Left ventricle myocardium superior (tissue), 1 donor: ENCODE data around the gene ANTKMT. TPM values are rescaled to one million over a fixed set of nuclear protein-coding genes. Genes with fewer than 3 reads are reported as not detected.
"Not testable (repeated sequence)": the region's sequence is repeated elsewhere in the genome, so short reads cannot be mapped to it uniquely, and the experiment has no call there.

Experiments
- ATAC-seq: fragments of 200-7000 bp; cut with Tn5 transposase; one replicate; pipeline ENCODE4 v1.9.1; 2020; ENCODE audit warnings: mild to moderate bottlenecking, moderate library complexity
- DNase-seq: peaks from one replicate; pipeline ENCODE4 v3.0.0-alpha.2; 2020
- intact Hi-C: fragments of 100-400 bp; cut with micrococcal nuclease; formaldehyde crosslinking; loops from one replicate; pipeline ENCODE4 v1.11.0; 2022
- total RNA-seq: library from RNA; stranded (reverse); fragmentation: NEBNext Ultra II Directional; extraction: Animal tissue kit (Norgen Biotek cat#: 25700); gene quantifications from one replicate; pipeline ENCODE4 v1.2.1, GENCODE V29; 2021
- donor health status: DM: no; HTN: yes; CAD: no; lungs with severe emphysema.

Gene ANTKMT
- total RNA-seq, 1 donor from 2014 or later: 31.2 TPM

DNA sequence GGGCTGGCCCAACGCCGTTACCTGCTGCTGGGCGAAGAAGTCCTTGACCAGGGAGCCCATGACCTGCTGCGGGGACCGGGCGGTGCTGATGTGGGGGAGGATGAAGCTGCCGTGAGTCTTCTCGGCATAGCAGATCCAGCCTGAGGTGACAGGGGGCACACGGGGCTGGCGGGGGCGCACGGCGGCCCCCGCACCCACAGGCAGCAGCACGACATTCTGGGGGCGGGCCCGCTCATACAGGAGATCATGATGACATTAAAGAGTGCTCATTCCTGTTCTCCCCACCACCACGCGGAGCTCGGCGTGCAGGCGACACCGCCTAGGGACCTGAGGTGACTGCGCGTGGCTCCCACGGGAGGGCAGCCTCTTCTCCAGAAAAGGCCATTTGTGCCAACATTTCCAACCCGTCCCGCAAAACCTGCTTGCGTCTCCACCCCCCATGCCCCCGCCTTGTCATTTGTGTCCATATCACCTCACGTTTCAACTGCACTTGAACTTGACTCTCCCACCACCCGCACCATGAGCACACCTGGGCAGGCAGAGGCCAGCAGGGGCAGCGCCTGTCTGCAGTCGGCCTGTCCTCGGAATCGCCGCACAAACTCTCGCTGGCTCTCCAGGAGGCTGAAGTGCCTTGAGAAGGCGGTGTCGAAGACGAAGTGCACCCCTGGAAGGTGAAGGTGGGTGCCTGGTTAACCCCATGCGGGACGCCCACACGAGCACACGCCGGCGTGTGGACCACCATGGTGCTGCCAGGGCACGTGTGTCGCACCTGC is 13.4 kb downstream of the ANTKMT start:
- no peak for DNase-seq
- intact Hi-C loops: no loop called here
- ATAC-seq: no peak

DNA sequence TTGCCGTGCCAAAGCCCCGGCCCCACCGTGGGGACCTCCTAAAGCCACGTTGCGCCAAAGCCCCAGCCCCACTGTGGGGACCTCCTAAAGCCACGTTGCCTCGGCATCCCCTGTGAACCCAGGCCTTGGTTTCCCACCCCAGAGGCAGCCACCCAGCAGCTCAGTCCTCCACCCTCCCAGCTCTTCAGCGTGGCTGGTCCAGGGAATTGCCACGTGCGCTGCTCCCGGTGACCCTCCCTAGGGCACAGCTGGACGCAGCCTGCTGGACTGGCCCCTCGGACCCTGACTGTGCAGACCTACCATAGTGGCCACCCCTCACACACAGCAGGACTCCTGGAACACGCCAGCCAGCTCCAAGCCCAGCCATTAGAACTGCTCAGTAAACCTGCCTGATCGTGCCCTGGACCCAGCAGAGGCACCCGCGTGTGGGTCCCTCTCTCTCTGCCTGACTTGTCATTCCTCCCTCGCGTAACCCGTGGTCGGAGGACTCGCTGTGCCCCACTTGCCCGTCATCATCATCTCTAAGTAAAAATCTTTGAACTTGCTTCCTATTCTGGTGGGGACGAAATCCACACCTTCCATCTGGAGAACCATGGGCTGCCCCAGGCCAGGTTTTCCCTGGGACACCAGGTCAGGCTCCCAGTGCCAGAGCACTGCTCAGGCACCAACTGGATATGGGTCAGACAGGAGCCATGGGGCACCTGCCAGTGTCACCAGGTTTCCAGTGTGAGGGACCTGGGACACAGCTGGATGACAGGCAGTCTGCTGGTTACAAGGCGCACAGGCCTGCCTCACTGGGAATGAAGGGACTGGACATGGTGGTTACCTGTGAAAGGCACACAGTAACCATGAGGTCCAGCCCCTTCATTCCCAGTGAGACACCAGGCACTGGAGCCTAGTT is 14.3 kb downstream of the ANTKMT start:
- intact Hi-C loops: no loop called here
- ATAC-seq (no peak), DNase-seq (no peak)

DNA sequence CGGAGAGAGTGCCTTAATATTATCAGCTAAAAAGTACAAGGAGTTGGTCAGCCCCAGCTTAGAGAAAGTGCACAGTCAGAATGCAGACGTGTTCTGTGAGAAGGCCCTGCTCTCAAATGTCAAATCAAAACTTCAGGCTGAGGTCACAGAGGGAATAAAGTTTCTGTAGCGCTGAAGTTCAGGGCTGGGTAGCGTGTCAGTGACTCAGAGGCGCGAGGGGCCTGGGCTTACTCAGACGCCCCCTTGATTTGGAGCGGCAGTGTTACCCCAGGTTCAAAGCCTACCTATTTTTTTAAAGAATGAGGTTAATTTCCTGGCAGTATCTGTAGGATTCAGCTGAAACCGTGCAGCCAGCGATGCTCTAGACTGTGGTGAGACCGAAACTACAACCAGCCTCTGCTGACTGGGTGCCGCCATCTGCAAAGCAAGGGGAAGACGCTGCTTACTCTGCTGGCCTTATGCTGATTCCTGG is 15.1 kb downstream of the ANTKMT start:
- no peak for ATAC-seq
- DNase-seq: no peak
- intact Hi-C loops: no loop called here

DNA sequence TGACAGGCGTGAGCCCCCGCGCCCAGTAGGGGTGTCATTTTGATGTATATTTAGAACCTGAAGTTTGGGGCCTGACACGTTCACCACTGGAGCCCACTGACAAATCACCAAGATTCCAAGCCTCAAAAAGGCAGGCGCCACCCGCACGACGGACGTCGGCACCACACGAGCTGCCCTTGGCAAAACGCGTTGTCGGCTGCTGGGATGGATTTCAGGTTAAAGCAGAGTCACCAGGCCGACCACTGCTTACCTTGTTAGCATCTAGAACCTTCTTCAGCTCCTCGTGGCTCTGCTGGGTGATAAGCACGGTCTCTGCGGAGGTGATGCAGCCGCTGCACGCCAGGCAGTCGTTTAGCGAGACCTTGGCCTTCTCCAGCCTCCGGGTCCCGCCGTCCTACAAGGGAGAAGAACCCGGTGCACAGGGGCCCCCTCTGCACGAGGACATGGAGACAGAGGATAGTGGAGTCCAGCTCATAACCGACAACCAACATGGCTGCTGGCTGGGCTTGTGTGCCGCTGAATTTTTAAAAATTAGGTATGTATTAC is 16.1 kb downstream of the ANTKMT start:
- DNase-seq (no peak), ATAC-seq (no peak)
- intact Hi-C loops: no loop called here

DNA sequence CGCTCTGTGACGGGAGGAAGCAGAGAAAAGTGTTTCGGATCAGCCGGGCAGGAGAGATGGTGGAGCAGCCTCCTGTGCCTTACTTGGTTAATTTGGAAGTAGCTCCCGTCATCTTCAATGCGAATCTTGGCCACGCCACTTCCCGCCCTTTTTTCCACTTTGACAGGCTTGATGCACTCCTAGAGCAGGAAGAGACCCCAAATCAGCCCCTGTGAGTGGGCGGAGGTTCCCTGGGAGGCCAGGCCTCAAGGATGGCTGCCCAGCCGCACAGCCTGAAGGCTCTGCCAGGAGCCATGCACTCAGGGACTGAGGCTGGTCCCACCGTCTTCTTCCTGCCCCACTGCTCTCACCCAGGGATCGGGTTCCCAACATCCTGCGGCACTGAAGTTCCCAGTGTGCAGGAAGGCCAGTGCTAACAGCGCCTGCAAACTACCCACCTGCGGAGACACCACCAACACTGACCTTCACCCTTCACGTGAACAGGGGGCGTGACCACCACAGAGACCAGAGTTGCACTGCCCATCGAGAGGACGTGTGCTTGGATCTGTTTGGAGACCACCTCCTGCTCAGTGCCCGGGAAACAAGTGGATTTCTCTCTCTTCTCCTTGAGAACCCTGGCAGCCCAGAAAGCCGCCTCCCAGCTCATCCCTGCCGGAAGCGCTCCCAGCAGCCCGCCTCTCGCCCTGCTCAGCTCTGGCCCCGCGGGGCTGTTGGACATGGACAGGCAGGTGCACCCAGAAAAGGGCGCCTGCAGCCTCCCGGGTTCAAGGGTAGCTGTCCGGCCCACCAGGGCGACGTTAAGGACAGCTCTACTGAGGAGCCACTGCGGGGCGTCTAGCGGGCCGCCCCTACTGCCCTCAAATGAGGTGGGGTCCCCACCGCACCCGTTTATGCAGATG is 18.9 kb downstream of the ANTKMT start:
- DNase-seq (no peak), ATAC-seq (peak; percentile 2)
- intact Hi-C loops: no loop called here

DNA sequence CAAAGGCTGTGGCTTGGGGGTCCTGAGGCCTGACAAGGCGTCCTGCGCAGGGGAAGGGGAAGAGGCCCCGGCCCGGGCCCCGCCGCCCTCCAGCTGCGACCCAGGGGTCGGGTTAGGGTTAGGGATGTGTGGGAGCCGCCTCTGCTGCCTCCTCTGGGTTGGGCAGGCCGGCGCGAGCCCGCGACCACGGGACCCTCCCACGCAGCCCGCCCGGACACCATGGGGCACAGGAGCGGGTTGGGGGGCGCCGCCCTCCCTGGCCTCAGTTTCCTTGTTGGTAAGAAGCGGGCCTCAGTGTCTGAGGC is 19.5 kb downstream of the ANTKMT start:
- DNase-seq (no peak), ATAC-seq (peak; percentile 34)
- intact Hi-C loops: no loop called here

DNA sequence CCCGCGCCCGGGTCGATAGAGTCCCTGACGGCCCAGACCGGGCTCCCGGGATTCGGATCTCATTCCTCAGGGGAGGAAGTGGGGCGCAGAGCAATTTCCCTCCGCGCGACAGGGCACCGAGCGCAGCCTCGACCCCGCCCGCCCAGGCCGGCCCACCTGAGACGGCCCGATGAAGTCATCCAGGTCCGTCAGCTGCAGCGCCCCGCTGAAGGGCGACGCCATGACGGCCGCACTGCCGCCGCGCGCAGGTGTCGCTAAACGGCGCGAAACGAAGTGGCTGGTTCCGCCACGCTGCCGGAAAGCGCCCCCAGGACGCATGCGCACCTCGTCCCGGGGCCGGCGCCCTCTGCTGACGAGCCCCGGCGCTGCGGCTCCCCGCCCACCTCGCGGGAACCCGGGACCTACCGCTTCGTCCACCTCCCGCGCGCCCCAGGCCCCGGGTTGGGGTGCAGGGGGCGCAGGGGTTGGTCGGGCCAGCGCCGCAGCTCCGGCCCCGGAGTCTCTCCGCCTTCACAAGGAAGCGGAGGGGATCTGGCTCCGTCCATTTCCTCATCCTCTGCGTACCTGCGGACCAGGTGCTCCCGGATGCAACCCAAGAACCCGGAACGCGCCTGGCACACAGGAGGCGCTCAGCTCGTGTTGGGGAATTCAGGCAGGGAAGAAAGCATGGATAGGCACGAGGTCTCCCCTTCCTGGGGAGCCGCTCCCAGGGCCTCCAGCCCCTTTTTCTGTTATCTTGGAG is 20.0 kb downstream of the ANTKMT start, which contains the start of gene CIAO3:
TSS of gene CIAO3 (minus strand) at position 234 of the 742 bp plus-strand sequence. CDS start at position 222, 12 bp downstream.
- intact Hi-C loops: no loop called here
- ATAC-seq (peak; percentile 95), DNase-seq (peak; percentile 94)

DNA sequence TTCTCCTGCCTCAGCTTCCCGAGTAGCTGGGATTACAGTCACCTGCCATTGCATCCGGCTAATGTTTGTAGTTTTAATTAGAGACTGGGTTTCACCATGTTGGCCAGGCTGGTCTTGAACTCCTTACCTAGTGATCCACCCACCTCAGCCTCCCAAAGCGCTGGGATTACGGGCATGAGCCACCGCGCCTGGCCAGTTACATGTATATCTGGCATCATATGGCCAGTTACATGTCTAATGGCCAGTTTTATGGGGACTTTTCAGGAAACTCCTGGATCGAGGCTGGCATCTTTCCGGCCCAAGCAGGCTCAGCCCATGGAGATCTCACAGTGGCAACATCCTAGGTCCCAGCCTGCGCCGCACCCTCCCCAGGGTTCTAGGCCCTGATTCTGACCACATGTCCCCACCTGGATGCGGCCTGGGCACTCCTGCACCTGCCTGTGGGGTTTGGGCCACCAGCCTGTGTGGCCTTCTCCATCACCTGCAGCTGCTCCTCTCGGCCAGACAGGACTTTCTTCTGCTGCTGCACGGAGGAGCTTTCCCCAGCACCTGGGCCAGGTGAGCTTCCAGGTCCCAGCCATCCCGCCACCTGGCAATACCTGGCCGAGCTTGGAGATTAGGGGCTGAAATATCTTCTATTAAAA is 21.2 kb downstream of the ANTKMT start:
- ATAC-seq: no peak
- intact Hi-C loops: no loop called here
- no peak for DNase-seq

DNA sequence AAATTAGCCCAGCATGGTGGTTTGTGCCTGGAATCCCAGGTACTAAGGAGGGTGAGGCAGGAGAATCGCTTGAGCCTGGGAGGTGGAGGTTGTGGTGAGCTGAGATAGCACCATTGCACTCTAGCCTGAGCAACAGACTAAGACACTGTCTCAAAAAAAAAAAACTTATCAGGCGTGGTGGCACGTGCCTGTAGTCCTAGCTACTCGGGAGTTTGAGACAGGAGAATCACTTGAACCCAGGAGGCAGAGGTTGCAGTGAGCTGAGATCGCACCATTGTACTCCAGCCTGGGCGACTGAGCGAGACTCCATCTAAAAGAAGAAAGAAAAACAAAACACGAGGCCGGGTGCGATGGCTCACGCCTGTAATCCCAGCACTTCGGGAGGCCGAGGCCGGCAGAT is 21.9 kb downstream of the ANTKMT start:
- intact Hi-C loops, DNase-seq, ATAC-seq: not testable (repeated sequence)

DNA sequence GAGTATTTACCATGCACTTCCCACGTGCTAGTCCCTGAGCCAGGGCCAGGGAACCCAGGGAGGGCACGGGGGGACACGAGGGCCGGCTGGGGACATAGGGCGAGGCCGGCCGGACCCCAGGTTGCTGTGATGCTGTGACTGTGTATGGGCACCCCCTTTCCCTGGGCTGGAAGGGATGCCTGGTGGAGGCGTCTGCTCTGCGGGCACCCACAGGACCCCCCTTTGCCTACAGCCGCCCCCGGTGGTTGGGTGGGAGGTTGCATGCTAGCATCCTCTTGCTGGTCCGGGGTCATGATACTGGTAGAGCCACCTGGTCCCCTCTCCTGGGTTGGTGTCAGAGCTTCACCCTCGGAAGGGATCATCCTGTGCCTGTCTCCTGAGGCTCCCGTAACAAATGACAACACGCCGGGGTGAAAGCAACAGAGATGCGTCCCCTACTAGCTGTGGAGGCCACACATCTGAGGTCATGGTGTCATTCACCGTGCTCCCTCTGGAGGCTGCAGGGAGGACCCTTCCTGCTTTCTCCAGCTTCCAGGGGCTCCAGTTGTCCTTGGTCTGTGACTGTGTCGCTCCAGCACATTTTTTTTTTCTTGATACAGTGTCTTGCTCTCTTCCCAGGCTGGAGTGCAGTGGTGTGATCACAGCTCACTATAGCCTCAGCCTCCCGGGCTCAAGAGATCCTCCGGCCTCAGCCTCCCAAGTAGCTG is 23.0 kb downstream of the ANTKMT start:
- ATAC-seq (no peak), DNase-seq (no peak)
- intact Hi-C loops: no loop called here

DNA sequence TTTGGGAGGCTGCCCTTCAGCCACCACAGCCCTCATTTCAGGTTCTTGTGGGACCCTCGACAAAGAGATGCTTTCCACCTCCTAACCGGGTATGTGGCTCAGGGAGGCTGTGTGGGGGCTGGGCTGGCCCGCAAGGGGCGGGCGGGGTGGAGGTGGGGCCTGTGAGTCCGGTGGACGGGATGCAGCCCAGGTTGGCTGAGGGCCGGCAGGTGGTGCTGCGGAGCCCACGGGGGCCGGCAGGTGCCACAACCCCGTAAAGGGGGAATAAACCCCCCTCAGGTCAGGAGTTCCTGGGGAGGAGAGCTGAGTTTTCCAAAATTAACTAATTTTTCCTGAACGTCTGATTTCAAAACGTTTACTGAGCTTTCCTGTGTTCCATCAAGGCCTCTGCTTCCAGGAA is 24.8 kb downstream of the ANTKMT start:
- intact Hi-C loops: no loop called here
- no peak for DNase-seq
- ATAC-seq: no peak

DNA sequence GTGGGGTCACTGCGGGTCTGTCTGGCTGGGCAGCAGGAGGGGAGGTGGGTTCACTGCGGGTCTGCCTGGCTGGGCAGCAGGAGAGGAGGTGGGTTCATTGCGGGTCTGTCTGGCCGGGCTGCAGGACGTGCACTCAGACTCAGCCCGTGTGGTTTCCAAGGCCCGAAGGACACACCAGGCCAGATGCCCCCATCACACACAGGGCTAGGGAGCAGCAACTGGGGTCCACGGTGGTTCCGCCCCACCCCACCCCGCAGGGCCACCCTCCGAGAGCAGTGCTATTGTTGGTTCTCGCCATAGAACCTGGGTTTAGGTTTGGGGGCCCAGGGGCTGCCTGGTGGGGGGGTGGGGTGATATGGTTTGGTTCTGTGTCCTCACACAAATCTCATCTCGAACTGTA is 25.7 kb downstream of the ANTKMT start:
- ATAC-seq (no peak), DNase-seq (no peak)
- intact Hi-C loops: no loop called here

DNA sequence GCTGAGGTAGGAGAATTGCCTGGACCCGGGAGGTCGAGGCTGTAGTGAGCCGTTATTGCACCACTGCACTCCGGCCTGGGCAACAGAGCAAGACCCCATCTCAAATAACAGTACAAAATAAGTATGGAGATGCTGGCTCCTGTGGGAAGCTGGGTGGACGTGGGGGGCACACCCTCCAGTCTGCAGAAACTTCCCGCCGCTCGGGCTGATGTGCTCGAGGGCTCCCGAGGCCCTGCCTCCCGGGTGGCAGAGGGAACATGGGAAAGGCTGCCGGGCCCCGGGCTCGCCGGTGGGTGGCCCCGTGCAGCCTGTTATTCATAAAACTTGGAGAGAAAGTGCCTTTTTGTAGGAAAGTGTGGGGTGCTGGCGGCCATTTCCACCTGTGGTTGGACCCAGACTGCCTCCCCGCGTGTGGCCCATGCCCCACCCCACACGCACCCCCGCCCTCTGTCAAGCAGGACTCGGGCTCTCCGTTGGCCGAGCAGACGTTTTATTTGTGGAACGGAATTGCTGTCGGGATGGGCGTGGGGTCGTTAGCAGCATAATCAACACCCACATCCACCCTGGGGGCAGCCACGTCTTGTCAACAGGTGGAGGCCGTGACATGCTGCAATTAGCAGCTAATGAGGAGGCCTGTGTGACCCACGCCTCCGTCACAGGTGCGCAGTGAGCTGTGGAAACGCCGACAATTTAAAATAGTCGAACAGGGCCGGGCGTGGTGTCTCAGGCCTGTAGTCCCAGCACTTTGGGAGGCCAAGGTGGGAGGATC is 27.2 kb downstream of the ANTKMT start:
- intact Hi-C loops: no loop called here
- ATAC-seq (no peak), DNase-seq (no peak)

DNA sequence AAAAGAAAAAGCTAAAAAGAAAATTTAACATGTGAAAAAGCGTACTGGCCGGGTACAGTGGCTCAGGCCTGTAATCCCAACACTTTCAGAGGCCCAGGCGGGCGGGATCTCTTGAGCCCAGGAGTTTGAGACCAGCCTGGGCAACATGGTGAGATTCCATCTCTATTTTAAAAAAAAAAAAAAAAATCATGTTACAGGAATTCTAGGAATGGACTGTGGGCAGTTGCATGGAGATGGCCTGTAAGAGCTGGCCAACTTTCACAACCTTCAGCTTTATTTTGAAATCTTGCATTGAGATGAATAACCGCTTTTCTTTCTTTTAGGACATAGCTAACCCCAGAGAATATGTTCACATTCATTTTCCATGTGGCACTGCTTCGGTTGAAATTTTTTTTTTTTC is 28.1 kb downstream of the ANTKMT start:
- intact Hi-C loops: no loop called here
- ATAC-seq (no peak), DNase-seq (no peak)

DNA sequence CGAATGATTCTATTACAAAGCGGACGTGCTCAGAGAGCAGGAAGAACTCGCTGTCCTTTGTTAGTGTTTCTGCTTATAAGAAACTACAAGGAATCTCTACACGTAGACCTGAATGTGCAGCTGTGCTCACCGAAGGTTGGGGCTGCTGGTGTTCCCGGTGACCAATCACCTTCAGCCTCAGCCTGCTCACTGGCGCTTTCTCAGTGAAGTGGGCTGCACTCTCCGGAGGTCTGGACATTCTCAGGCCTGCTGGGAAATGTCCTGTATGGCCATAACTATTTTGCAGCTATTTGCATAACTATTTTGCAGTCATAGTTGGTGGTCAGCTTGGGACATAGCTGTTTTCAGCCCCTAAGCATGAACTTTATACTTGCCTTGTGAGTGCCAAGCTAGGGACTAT is 29.5 kb downstream of the ANTKMT start:
- no peak for ATAC-seq
- DNase-seq: no peak
- intact Hi-C loops: no loop called here

DNA sequence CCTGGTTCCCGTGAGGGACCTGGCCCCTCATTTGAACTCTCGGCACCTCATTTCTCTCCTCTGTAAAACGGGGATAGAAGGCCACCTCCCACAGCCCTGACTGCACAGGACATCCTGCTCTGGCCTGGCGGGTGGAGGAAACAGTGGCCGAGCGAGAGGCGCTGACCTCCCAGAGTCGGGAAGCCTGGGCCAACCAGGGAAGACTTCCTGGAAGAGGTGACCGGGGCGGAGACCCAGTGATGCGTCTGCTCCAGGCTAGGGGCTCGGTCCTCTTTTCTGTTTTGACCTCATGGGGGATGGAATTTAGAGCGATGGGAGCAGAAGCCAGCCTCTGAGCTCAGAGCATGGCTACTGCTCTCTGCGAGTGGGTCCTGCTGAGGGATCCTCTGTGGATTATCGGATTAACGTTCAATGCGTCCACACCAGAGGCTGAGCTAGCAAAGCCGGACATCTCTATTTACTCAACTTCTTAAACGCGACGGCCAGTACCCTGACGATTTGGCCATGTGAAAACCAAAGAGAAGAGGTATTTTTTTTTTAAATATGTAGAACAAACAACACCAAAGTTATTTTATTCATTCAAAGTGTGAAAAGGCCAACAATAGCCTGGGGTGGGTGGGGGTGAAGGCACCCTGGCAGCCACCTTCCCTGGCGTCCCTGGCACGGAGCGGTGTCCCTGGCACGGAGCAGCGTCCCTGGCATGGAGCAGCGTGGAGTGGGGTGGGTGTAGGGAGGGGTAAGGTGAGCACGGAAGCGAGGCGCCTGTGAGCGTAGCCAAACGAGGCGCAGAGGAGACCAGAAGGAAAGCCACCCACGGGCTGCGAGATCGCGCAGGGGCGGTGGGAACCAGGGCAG is 30.4 kb downstream of the ANTKMT start:
- ATAC-seq (peak; percentile 85), DNase-seq (peak; percentile 52)
- intact Hi-C loops: no loop called here
